Hepatocyte (in vitro differentiated cells): ENCODE measurements around the gene TPCN2.

ENCODE experiments used
- CTCF ChIP-seq: fragments of 200-600 bp; sonication (generic); IDR thresholded peaks from 2 replicates; pipeline ENCODE4 v1.5.1; 2016; ENCODE audit warnings: antibody characterized with exemption, mild to moderate bottlenecking; ENCODE audit not compliant: poor library complexity
- EZH2 ChIP-seq: fragments of 200-600 bp; sonication (generic); IDR thresholded peaks from 2 replicates; pipeline ENCODE4 v1.6.1; 2016; ENCODE audit warnings: antibody characterized with exemption, mild to moderate bottlenecking, borderline replicate concordance
- EZH2phosphoT487 ChIP-seq: fragments of 200-600 bp; sonication (generic); IDR thresholded peaks from one replicate; pipeline ENCODE4 v1.6.1; 2018; ENCODE audit warnings: antibody characterized with exemption, mild to moderate bottlenecking, low read depth, moderate library complexity; ENCODE audit not compliant: unreplicated experiment, severe bottlenecking

GRCh38 chr11:69008737-69009440 is 39.8 kb upstream of the TPCN2 start:
- no peak for TF ChIP-seq EZH2phosphoT487
- no peak for TF ChIP-seq CTCF
- TF ChIP-seq EZH2, result no peak
